Activated T-helper 17 cell treated with anti-CD3 and anti-CD28 coated beads, Interleukin-2, amount 50 U/mL, for 72 hours (primary cell): ENCODE data around the gene OAT. TPM values are rescaled to one million over a fixed set of nuclear protein-coding genes. Genes with fewer than 3 reads are reported as not detected.

Experiments used
- ATAC-seq: fragments of 150-1000 bp; cut with Tn5 transposase; replicated peaks from 2 replicates; pipeline ENCODE4 v1.10.0; 2021; ENCODE audit warnings: mild to moderate bottlenecking, moderate library complexity
- H3K27ac Mint-ChIP-seq: one replicate; pipeline ENCODE4 v1.8.0; 2022; ENCODE audit warnings: mixed read lengths
- H3K27me3 Mint-ChIP-seq: one replicate; pipeline ENCODE4 v1.8.0; 2022; ENCODE audit warnings: mixed read lengths
- H3K36me3 Mint-ChIP-seq: one replicate; pipeline ENCODE4 v1.8.0; 2022; ENCODE audit warnings: low read depth, mild to moderate bottlenecking, mixed read lengths
- H3K4me1 Mint-ChIP-seq: one replicate; pipeline ENCODE4 v1.8.0; 2022; ENCODE audit warnings: mixed read lengths
- H3K4me3 Mint-ChIP-seq: one replicate; pipeline ENCODE4 v1.8.0; 2022; ENCODE audit warnings: mild to moderate bottlenecking, mixed read lengths
- H3K9me3 Mint-ChIP-seq: one replicate; pipeline ENCODE4 v1.8.0; 2022; ENCODE audit warnings: mixed read lengths
- total RNA-seq, 2 donors: library from RNA; stranded (reverse); gene quantifications; one replicate each; pipeline ENCODE4 v1.2.3, GENCODE V29; 2022

Gene OAT
- total RNA-seq, 2 donors from 2014 or later: 21.0 to 35.6 TPM

GRCh38 chr10:124383496-124383895 lies 35.2 kb downstream of the OAT start:
- Mint-ChIP-seq H3K4me1 (no peaks in the 10 kb centered on the region), H3K27ac (no peak overlapping the region), H3K4me3 (no peak overlapping the region), H3K9me3 (no peaks in the 10 kb centered on the region), H3K27me3 (peaks cover 31% of the 10 kb centered on the region), H3K36me3 (no peaks in the 10 kb centered on the region)
- ATAC-seq: no peak

- no peak for ATAC-seq
- H3K27ac Mint-ChIP-seq: no peak overlapping the region
- no peaks in the 10 kb centered on the region for H3K9me3 Mint-ChIP-seq
- peaks cover 43% of the 10 kb centered on the region for H3K27me3 Mint-ChIP-seq
- no peaks in the 10 kb centered on the region for H3K4me1 Mint-ChIP-seq
- H3K4me3 Mint-ChIP-seq: no peak overlapping the region
- H3K36me3 Mint-ChIP-seq: no peaks in the 10 kb centered on the region
Observed at GRCh38 chr10:124381011-124381611, 37.6 kb downstream of the OAT start.

- Mint-ChIP-seq H3K9me3 (no peaks in the 10 kb centered on the region), H3K4me3 (no peak overlapping the region), H3K4me1 (no peaks in the 10 kb centered on the region), H3K27me3 (peaks cover 43% of the 10 kb centered on the region), H3K27ac (no peak overlapping the region), H3K36me3 (no peaks in the 10 kb centered on the region)
- no peak for ATAC-seq
Observed at GRCh38 chr10:124380256-124380995, 38.3 kb downstream of the OAT start.

GRCh38 chr10:124379609-124380193 lies 39.0 kb downstream of the OAT start:
- H3K36me3 Mint-ChIP-seq: no peaks in the 10 kb centered on the region
- ATAC-seq: no peak
- H3K27ac Mint-ChIP-seq: no peak overlapping the region
- H3K4me1 Mint-ChIP-seq: no peaks in the 10 kb centered on the region
- no peaks in the 10 kb centered on the region for H3K9me3 Mint-ChIP-seq
- peaks cover 43% of the 10 kb centered on the region for H3K27me3 Mint-ChIP-seq
- H3K4me3 Mint-ChIP-seq: no peak overlapping the region

- no peaks in the 10 kb centered on the region for H3K9me3 Mint-ChIP-seq
- no peaks in the 10 kb centered on the region for H3K36me3 Mint-ChIP-seq
Observed at GRCh38 chr10:124378881-124379471, 39.7 kb downstream of the OAT start.

GRCh38 chr10:124378271-124378670 lies 40.5 kb downstream of the OAT start:
- ATAC-seq: no peak
- H3K36me3 Mint-ChIP-seq: no peaks in the 10 kb centered on the region
- no peaks in the 10 kb centered on the region for H3K9me3 Mint-ChIP-seq
- H3K4me3 Mint-ChIP-seq: no peak overlapping the region
- H3K27me3 Mint-ChIP-seq: peaks cover 39% of the 10 kb centered on the region
- H3K27ac Mint-ChIP-seq: no peak overlapping the region
- no peaks in the 10 kb centered on the region for H3K4me1 Mint-ChIP-seq

More at GRCh38 chr10:124378881-124379471, 39.7 kb downstream of the OAT start:
- H3K4me1 Mint-ChIP-seq: no peaks in the 10 kb centered on the region
- no peak overlapping the region for H3K4me3 Mint-ChIP-seq
- ATAC-seq: no peak
- H3K27me3 Mint-ChIP-seq: peaks cover 43% of the 10 kb centered on the region
- no peak overlapping the region for H3K27ac Mint-ChIP-seq

- Mint-ChIP-seq H3K36me3 (no peaks in the 10 kb centered on the region), H3K9me3 (no peaks in the 10 kb centered on the region), H3K4me3 (no peak overlapping the region)
Observed at GRCh38 chr10:124377101-124377500, 41.6 kb downstream of the OAT start.

GRCh38 chr10:124376411-124376810 lies 42.3 kb downstream of the OAT start:
- H3K4me3 Mint-ChIP-seq: no peak overlapping the region
- ATAC-seq: no peak
- H3K27me3 Mint-ChIP-seq: peaks cover 35% of the 10 kb centered on the region
- no peak overlapping the region for H3K27ac Mint-ChIP-seq
- no peaks in the 10 kb centered on the region for H3K9me3 Mint-ChIP-seq
- no peaks in the 10 kb centered on the region for H3K4me1 Mint-ChIP-seq
- H3K36me3 Mint-ChIP-seq: no peaks in the 10 kb centered on the region

More at GRCh38 chr10:124377101-124377500, 41.6 kb downstream of the OAT start:
- no peaks in the 10 kb centered on the region for H3K4me1 Mint-ChIP-seq
- no peak for ATAC-seq
- peaks cover 38% of the 10 kb centered on the region for H3K27me3 Mint-ChIP-seq
- no peak overlapping the region for H3K27ac Mint-ChIP-seq

- no peak overlapping the region for H3K27ac Mint-ChIP-seq
- H3K4me1 Mint-ChIP-seq: no peaks in the 10 kb centered on the region
- H3K9me3 Mint-ChIP-seq: no peaks in the 10 kb centered on the region
- no peak for ATAC-seq
- H3K4me3 Mint-ChIP-seq: no peak overlapping the region
- peaks cover 32% of the 10 kb centered on the region for H3K27me3 Mint-ChIP-seq
- H3K36me3 Mint-ChIP-seq: no peaks in the 10 kb centered on the region
Observed at GRCh38 chr10:124375691-124376090, 43.0 kb downstream of the OAT start.

- Mint-ChIP-seq H3K36me3 (no peaks in the 10 kb centered on the region), H3K27ac (no peak overlapping the region), H3K4me1 (no peaks in the 10 kb centered on the region), H3K9me3 (no peaks in the 10 kb centered on the region), H3K27me3 (peaks cover 27% of the 10 kb centered on the region), H3K4me3 (no peak overlapping the region)
- no peak for ATAC-seq
Observed at GRCh38 chr10:124375353-124375614, 43.4 kb downstream of the OAT start.

- no peak overlapping the region for H3K4me3 Mint-ChIP-seq
- no peak for ATAC-seq
- H3K9me3 Mint-ChIP-seq: no peaks in the 10 kb centered on the region
- no peaks in the 10 kb centered on the region for H3K36me3 Mint-ChIP-seq
- H3K4me1 Mint-ChIP-seq: no peaks in the 10 kb centered on the region
- H3K27me3 Mint-ChIP-seq: peaks cover 23% of the 10 kb centered on the region
- no peak overlapping the region for H3K27ac Mint-ChIP-seq
Observed at GRCh38 chr10:124374535-124375352, 44.0 kb downstream of the OAT start.

- no peak for ATAC-seq
- no peaks in the 10 kb centered on the region for H3K9me3 Mint-ChIP-seq
- H3K4me3 Mint-ChIP-seq: no peak overlapping the region
- no peaks in the 10 kb centered on the region for H3K4me1 Mint-ChIP-seq
- no peaks in the 10 kb centered on the region for H3K36me3 Mint-ChIP-seq
- H3K27me3 Mint-ChIP-seq: peaks cover 15% of the 10 kb centered on the region
- no peak overlapping the region for H3K27ac Mint-ChIP-seq
Observed at GRCh38 chr10:124372899-124373298, 45.8 kb downstream of the OAT start.

- Mint-ChIP-seq H3K4me3 (no peak overlapping the region), H3K9me3 (no peaks in the 10 kb centered on the region), H3K36me3 (no peaks in the 10 kb centered on the region), H3K27me3 (peaks cover 15% of the 10 kb centered on the region), H3K4me1 (no peaks in the 10 kb centered on the region), H3K27ac (no peak overlapping the region)
- no peak for ATAC-seq
Observed at GRCh38 chr10:124370426-124370825, 48.3 kb downstream of the OAT start.

- Mint-ChIP-seq H3K27me3 (peaks cover 15% of the 10 kb centered on the region), H3K4me3 (no peak overlapping the region), H3K27ac (no peak overlapping the region), H3K4me1 (no peaks in the 10 kb centered on the region), H3K36me3 (no peaks in the 10 kb centered on the region), H3K9me3 (no peaks in the 10 kb centered on the region)
- no peak for ATAC-seq
Observed at GRCh38 chr10:124369986-124370385, 48.7 kb downstream of the OAT start.
